Colonic mucosa (tissue), 4 donors: ENCODE data around the gene TNIP1. TPM values are rescaled to one million over a fixed set of nuclear protein-coding genes. Genes with fewer than 3 reads are reported as not detected.

Experiments used
- DNase-seq: peaks from one replicate; pipeline ENCODE4 v3.0.0-alpha.2; 2020
- H3K27ac ChIP-seq: fragments of 200-600 bp; one replicate; pipeline ENCODE4 v1.8.0; 2021
- H3K27me3 ChIP-seq: fragments of 200-600 bp; one replicate; pipeline ENCODE4 v1.8.0; 2021
- H3K36me3 ChIP-seq: fragments of 200-600 bp; one replicate; pipeline ENCODE4 v1.8.0; 2021
- H3K4me1 ChIP-seq: fragments of 200-600 bp; one replicate; pipeline ENCODE4 v1.8.0; 2021; ENCODE audit warnings: mild to moderate bottlenecking
- H3K4me3 ChIP-seq: fragments of 200-600 bp; one replicate; pipeline ENCODE4 v1.8.0; 2021
- H3K9ac ChIP-seq, 2 donors: one replicate each; pipeline ENCODE4 v1.7.0; 2013; ENCODE audit warnings: control low read depth in 2 of 2, low read depth in 2 of 2, low read length in 2 of 2
- H3K9me3 ChIP-seq: fragments of 200-600 bp; one replicate; pipeline ENCODE4 v1.8.0; 2021
- intact Hi-C: fragments of 100-400 bp; cut with DNase I; formaldehyde crosslinking; loops from one replicate; pipeline ENCODE4 v1.14.1; 2022
- total RNA-seq, 2 donors: library from RNA; stranded (reverse); fragmentation: NEBNext Ultra II Directional in 1 of 2; extraction: Animal tissue kit (Norgen Biotek cat#: 25700) in 1 of 2; gene quantifications; one replicate each; pipeline ENCODE4 v1.2.1, GENCODE V29; 2021
- TF ChIP-seq, protein P1 (sequence below): fragments of 200-600 bp; IDR thresholded peaks from one replicate; pipeline ENCODE4 v1.8.0; 2022; ENCODE audit warnings: antibody characterized with exemption, mild to moderate bottlenecking
- donor health status: healthy.
- donor health status: DM: no; HTN: no; CAD: no.
- donor health status: DM: no; HTN: no; CAD: no.

The TNIP1 gene
- total RNA-seq, 2 donors from 2014 or later = 153 to 220 TPM

GRCh38 chr5:151083081-151083676 lies 2.3 kb upstream of the TNIP1 start:
- intact Hi-C loops = no loop called here
- H3K9me3 ChIP-seq = no peaks in the 10 kb centered on the region
- no peak overlapping the region for H3K4me3 ChIP-seq
- H3K4me1 ChIP-seq = peaks cover 45% of the 10 kb centered on the region
- TF ChIP-seq, protein P1, sequence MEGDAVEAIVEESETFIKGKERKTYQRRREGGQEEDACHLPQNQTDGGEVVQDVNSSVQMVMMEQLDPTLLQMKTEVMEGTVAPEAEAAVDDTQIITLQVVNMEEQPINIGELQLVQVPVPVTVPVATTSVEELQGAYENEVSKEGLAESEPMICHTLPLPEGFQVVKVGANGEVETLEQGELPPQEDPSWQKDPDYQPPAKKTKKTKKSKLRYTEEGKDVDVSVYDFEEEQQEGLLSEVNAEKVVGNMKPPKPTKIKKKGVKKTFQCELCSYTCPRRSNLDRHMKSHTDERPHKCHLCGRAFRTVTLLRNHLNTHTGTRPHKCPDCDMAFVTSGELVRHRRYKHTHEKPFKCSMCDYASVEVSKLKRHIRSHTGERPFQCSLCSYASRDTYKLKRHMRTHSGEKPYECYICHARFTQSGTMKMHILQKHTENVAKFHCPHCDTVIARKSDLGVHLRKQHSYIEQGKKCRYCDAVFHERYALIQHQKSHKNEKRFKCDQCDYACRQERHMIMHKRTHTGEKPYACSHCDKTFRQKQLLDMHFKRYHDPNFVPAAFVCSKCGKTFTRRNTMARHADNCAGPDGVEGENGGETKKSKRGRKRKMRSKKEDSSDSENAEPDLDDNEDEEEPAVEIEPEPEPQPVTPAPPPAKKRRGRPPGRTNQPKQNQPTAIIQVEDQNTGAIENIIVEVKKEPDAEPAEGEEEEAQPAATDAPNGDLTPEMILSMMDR = no peak
- no peaks in the 10 kb centered on the region for H3K27me3 ChIP-seq
- peak overlapping the region; percentile 70 to 100 for H3K9ac ChIP-seq
- no peaks in the 10 kb centered on the region for H3K36me3 ChIP-seq
- DNase-seq = peak; percentile 81
- peak overlapping the region; percentile 98 for H3K27ac ChIP-seq

DNA sequence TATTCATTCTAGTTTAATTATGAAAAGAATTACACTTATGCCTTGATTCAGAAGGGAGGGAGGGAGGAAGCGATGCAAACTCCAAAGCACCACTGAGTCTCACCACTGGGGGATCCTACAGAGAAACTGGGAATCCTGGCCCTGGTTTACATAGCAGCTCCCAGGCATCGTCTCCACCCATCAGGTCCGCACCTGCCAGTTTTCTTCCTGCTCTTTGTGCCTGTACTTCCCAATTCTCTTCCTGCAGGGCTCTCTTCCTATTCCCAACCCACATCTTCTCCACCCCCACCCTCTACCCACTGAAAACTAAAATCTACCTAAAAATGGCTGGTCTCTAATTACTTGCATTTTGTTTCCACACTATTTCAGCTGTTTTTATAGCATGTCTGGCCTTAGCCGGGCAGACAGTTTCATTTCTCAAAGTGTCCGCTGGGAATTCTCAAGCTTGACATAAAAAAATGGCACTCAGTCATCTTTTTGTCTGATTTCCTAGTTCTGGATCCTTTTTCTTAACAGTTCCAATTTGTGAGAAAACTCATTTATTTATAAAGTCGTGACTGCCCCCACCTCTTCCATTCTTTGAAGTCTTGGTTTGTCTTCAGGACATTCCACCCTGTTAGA lies 1.6 kb upstream of the TNIP1 start:
- peak overlapping the region; percentile 98 for H3K27ac ChIP-seq
- no peaks in the 10 kb centered on the region for H3K27me3 ChIP-seq
- H3K4me3 ChIP-seq = peak overlapping the region; percentile 90
- H3K4me1 ChIP-seq = peaks cover 44% of the 10 kb centered on the region
- peak; percentile 81 for DNase-seq
- TF ChIP-seq, protein P1 = no peak
- H3K36me3 ChIP-seq = no peaks in the 10 kb centered on the region
- peak overlapping the region in 1 of 2 donors; percentile 100 for H3K9ac ChIP-seq
- no peaks in the 10 kb centered on the region for H3K9me3 ChIP-seq
- intact Hi-C loops = no loop called here

GRCh38 chr5:151081431-151082281 lies 822 bp upstream of the TNIP1 start:
- Histone ChIP-seq H3K27ac (peak overlapping the region; percentile 98), H3K4me1 (peaks cover 38% of the 10 kb centered on the region), H3K9ac (peak overlapping the region; percentile 99 to 100), H3K27me3 (no peaks in the 10 kb centered on the region), H3K9me3 (no peaks in the 10 kb centered on the region), H3K36me3 (no peaks in the 10 kb centered on the region), H3K4me3 (peak overlapping the region; percentile 90)
- intact Hi-C loops = no loop called here
- DNase-seq = peak; percentile 79
- TF ChIP-seq, protein P1 = no peak

DNA sequence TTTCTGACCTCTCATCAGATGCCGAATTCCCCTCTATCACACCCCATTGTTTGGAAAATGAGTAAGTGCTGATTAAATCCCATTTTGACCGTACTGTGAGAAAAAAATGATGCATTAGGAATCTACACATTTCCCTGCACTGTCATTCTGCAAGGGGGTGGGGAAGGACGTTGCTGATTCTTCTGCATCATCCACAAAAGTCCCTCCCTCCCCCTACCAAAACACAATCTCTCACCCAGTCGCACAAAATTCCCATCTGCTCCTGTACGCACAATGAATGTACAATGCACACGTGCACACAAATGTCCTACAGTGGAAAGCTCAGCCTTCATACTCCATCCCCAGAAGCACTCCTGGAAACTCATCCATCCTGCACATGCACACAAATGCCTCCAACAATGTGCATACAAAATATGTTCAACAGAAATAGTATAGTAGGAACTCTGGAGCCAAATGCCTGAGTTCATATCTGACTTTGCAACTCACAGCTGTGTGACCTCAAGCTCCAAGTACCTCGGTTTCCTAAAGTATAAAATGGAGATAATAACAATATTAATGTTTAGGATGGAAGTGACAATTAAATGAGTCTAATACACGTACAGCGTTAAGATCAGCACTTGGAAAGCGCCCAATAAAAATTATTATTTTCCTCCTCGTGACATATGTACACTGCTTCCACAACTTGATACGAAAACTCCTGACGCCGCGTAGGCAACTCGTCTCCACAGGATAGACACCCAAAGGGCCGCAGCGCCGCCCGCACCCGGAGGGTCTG lies 809 bp downstream of the TNIP1 start:
- H3K4me3 ChIP-seq = peak overlapping the region; percentile 90
- no peak for DNase-seq
- no peaks in the 10 kb centered on the region for H3K36me3 ChIP-seq
- no peaks in the 10 kb centered on the region for H3K27me3 ChIP-seq
- H3K9me3 ChIP-seq = no peaks in the 10 kb centered on the region
- TF ChIP-seq, protein P1 = no peak
- peak overlapping the region; percentile 98 to 100 for H3K9ac ChIP-seq
- intact Hi-C loops = no loop called here
- peaks cover 23% of the 10 kb centered on the region for H3K4me1 ChIP-seq
- peak overlapping the region; percentile 98 for H3K27ac ChIP-seq
